ENCODE measurements around the gene SIDT2.

The SIDT2 gene

DNA sequence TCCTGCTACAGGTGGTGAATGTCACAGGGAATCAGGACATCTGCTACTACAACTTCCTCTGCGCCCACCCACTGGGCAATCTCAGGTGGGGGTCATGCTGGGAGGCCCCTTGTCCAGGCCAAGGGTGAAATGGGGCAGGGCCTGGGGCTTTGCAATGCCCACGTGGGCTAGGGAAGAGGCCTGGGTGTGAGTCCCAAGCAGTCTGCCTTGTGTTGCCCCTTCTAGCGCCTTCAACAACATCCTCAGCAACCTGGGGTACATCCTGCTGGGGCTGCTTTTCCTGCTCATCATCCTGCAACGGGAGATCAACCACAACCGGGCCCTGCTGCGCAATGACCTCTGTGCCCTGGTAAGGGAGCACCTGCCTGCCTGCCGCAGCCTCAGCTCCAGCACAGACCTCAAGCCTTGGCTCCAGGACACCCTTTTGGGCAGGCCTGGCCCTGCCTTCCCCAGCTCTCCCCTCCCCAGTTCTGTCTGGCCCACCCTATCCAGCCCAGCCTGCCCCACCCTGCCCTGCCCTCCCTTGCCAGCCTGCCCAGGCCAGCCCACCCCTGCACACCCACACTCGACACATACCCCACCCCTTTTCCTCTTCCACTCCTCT, 11.5 kb downstream of the SIDT2 start:
- no peak for DNase-seq

DNA sequence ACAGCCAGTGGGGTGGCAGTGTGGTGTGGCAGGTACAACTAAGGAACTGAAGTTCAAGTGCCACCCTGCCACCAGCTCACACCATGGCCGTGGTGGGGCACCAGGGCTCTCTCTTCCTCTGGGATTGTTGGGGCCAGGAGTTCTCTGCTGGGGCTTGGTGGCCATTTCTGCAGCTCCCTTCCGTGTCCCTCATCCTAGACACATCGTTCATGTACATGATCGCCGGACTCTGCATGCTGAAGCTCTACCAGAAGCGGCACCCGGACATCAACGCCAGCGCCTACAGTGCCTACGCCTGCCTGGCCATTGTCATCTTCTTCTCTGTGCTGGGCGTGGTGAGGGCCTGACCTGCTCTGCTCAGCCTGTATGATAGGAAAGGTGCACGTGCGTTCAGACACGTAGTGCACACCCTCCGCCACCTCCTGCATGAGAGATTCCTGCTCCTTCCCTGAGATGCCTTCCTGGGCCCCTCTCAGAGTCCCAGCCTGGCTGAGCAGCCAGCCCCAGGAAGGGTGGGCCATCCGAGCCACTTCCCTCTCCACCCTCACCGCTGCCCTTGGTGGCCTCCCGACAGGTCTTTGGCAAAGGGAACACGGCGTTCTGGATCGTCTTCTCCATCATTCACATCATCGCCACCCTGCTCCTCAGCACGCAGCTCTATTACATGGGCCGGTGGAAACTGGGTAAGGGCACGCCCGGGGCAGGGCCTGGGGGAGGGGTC, 13.3 kb downstream of the SIDT2 start:
- no peak for DNase-seq

DNA sequence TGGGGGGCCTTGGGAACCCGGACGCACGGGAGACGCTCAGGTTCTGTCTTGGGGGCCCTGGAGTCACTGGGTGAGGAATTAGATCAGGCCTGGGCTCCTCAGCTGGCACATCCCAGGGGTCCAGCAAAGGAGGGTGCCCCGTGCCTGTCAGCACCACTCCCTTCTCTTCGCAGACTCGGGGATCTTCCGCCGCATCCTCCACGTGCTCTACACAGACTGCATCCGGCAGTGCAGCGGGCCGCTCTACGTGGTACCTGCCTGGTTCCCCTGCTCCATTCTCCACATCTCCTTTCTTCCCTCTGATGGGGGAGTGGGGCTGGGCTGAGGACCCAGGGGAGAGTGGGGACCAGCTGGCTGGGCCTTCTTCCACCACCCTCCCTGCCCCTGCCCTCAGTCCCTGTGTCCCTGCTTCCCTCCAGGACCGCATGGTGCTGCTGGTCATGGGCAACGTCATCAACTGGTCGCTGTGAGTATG, 13.9 kb downstream of the SIDT2 start:
- no peak for DNase-seq

DNA sequence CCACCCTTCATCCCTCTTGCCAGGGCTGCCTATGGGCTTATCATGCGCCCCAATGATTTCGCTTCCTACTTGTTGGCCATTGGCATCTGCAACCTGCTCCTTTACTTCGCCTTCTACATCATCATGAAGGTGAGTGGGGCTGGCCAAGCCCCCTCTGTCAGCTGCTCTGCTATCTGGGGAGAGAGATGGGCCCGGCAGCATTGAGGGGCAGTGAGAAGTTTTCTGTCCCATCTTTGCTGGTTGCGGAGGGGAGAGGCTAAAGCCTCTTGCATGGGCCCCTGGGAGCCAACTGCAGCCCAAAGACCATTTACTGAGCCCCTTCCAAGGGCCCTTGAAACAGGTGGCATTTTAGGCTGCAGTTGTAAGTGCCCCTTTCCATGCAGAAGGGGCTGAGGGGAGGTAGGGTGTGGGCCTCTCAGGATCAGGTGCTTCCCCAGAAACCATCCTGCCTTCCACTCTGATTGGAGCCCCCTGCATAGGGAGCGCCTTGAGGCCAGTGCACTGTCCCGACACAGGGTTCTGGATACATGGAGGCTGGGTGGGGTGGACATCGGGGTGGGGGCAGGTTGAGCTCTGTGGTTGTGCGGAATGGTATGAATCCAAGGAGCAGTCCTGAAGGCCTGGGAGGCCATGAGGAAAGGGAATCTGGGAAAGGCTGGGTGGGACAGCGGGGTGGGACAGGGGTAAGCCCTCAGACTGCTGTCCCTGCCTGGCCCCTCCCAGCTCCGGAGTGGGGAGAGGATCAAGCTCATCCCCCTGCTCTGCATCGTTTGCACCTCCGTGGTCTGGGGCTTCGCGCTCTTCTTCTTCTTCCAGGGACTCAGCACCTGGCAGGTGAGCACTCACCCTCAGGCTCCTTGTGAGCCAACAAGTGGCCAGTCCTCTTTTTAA, 14.8 kb downstream of the SIDT2 start:
- DNase-seq = no peak

DNA sequence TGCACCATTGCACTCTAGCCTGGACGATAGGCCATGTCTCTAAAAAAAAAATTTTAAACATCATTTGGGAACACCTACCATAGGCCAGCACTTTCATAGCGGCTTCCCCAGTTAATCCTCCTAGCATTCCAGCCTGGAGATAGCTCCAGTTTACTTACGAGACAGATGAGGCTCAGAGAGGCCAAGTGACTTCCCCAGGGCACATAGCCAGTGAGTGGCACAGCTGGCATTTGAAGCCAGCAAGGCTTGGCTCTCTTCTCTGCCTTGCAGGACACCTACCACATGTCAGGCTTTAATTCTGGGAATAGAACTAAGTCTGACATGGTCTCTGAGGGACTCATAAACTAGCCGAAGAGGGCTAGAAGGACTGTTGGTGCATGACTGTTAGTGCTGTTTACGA, 15.7 kb downstream of the SIDT2 start:
- DNase-seq = no peak

DNA sequence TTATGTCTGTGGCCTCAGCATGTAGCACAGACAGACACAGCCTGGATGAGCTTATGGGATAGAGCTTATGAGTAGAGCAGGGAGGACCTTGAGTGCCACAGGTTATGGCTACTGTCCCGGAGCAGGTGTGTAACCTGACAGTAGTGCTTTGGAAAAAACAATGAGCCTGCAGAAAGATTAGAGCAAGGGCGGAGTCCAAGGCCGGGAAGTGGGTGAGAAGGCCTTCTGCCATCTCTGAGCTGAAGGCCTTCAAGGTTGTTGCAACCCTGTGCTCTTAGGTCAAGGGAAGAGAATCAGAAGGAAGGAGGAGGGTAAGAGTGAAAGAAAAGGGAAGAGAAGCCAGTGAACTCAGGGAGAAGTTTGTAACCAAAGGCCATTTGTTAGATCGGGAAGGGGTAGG, 16.7 kb downstream of the SIDT2 start:
- DNase-seq = no peak

DNA sequence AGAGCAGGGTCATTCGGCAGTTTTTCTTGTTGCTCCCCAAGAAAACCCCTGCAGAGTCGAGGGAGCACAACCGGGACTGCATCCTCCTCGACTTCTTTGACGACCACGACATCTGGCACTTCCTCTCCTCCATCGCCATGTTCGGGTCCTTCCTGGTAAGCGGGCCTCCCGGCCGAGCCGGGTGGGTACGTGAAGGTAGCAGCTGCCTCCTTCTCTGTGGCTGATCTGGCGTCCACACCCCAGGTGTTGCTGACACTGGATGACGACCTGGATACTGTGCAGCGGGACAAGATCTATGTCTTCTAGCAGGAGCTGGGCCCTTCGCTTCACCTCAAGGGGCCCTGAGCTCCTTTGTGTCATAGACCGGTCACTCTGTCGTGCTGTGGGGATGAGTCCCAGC, 17.2 kb downstream of the SIDT2 start:
- no peak for DNase-seq

DNA sequence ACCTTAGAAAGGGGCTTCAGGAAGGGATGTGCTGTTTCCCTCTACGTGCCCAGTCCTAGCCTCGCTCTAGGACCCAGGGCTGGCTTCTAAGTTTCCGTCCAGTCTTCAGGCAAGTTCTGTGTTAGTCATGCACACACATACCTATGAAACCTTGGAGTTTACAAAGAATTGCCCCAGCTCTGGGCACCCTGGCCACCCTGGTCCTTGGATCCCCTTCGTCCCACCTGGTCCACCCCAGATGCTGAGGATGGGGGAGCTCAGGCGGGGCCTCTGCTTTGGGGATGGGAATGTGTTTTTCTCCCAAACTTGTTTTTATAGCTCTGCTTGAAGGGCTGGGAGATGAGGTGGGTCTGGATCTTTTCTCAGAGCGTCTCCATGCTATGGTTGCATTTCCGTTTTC, 18.5 kb downstream of the SIDT2 start:
- no peak for DNase-seq

DNA sequence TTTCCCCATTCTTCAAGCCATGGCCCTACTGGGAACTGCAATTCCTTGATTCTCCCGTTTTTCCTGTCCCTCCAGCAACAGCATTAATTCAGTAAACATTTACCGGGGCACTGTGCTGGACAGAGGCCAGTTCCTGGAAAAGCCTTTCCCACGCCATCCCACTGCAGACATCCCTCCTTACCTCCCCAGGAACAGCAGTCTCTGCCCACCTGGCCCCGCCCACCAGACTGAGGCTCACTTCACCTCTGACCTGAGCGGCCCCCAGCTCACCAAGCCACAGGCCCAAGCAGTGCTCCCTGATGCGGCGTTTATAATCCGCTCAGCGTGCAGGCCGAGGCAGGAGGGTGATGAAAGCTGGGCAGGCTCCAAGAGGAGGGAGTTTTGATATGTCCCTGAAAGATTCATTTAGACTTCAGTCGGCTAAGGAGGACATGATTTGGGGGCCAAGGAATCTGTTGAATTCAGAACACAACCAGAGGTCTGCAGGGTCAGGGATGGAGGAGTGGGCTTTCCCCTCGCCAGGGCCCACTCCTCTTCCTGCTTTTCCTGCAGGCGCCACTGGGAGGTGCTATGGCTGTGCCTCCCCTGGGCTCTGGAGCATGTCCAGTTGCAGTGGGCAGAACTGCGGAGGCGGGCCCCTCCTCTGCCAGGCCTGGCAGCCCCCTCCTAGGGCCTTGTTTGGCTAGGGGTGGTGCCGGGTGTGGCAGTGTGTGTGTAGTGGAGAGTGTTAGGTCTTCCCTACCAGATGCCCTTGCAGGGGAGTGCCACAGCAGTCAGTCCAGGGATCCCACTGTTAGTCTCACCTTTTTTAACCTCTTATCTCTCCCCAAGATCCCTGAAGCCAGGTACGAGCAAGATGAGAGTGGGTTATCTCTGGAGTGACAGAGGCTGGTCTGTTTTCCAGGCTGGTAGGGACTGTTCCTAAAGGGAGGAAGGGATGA, 19.2 kb downstream of the SIDT2 start:
- DNase-seq = no peak

DNA sequence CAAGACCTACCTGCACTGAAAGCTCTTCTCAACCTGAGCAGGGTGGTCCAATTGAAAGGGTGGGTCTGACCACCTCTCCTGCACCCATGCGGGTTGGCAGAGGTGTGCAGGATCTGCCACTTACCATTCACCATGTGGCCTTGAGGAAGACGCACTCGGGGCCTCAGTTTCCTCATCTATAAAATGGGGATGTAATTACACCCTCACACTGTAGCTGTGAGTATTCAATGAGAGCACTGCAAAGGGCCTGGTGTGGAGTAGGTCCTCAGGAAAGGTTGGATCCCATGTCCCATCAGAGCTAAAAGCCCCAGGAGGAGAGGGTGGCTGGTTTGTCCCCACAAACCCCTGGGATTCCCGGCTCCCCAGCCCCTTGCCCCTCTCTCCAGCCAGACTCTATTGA, 20.1 kb downstream of the SIDT2 start:
- DNase-seq = no peak

DNA sequence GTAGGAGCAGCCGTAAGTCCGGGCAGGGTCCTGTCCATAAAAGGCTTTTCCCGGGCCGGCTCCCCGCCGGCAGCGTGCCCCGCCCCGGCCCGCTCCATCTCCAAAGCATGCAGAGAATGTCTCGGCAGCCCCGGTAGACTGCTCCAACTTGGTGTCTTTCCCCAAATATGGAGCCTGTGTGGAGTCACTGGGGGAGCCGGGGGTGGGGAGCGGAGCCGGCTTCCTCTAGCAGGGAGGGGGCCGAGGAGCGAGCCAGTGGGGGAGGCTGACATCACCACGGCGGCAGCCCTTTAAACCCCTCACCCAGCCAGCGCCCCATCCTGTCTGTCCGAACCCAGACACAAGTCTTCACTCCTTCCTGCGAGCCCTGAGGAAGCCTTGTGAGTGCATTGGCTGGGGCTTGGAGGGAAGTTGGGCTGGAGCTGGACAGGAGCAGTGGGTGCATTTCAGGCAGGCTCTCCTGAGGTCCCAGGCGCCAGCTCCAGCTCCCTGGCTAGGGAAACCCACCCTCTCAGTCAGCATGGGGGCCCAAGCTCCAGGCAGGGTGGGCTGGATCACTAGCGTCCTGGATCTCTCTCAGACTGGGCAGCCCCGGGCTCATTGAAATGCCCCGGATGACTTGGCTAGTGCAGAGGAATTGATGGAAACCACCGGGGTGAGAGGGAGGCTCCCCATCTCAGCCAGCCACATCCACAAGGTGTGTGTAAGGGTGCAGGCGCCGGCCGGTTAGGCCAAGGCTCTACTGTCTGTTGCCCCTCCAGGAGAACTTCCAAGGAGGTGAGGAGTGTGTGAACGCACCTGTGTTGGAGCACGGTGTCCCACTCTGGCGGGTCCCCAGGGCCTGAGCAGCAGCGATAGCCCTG, 20.7 kb downstream of the SIDT2 start, which contains the start of gene TAGLN:
TAGLN (plus strand) TSS at position 318 of the 863 bp plus-strand sequence. CDS start 3,644 bp downstream, outside the sequence.
- no peak for DNase-seq

DNA sequence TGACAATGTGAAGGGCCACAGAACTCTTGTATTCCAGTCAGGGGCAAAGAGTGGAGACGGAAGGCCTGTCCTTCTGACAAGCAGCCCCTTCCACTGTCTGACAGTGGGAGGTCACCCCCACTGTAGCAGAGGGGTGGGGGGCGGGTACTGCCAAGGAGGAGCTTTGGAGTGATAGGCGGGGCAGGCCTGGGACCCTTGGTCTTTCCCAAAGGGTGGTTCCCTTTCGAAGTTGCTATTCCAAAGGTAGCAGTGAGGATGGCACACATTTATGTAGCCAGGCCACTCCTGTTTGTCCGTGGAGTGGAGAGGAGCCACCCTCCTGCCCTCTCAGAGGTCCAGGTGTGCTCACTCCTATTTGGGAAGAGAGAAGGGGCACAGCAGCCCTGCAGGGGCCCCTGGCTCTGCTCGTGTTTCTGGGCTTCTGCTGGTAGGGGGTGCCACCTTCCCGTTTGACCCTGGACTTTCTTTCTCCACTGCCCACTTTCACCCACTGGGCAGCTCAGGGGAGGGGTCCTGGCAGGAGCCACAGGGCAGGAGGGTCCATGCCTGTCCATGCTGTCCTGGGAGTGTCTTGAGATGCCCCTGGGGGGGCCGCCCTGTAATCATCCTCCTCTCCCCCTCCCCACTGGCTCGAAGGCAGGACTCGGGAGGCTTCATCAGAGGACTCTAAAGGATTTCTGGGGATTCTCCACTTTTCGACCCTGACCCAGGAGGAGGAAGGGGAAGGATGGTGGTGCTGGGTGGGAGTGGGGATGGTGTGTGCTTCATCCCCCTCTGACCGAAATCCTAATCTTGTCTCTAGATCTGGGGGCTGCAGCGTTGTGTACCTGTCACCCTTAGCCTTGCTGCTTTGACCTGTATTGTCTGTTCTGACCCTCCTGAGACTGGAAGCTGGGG, 21.6 kb downstream of the SIDT2 start:
- no peak for DNase-seq

DNA sequence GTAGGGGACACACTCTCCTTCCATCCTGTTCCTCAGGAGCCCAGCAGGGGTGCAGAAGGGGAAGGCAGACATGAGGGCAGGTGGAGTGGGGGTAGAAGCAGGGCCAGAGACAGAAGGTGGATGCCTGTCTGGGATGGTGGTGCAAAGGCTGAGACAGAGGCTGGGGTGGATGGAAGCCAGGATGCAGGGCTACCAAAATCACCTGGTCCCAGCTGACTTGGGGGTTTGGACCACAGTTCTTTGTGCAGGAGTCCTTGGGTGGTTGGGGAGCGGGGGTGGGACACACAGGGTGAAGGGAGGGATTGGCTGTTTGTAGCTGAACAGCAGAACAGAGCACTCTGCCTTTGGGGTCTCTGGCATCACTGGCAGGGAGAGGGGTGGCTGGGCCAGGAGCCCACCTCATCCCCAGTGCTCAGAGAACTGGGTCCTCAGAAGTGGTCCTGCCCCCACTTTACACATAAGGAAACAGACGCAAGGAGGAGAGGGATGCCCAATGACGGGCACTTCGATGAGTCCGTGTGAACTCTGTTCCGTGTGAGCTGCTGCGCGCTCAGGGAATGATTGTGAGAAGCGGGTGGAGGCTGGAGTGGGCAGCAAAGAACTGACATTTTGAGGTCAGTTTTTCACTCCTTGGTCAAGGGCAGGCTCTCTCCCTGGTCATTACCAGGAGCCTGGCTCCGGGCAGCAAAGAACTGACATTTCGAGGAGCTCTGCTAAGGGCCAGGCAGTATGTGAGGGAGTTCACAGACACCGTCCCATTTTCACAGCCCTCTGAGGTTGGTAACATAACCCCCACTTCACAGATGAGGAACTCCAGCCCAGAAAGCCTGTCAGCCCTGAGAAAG, 22.5 kb downstream of the SIDT2 start:
- DNase-seq = no peak

DNA sequence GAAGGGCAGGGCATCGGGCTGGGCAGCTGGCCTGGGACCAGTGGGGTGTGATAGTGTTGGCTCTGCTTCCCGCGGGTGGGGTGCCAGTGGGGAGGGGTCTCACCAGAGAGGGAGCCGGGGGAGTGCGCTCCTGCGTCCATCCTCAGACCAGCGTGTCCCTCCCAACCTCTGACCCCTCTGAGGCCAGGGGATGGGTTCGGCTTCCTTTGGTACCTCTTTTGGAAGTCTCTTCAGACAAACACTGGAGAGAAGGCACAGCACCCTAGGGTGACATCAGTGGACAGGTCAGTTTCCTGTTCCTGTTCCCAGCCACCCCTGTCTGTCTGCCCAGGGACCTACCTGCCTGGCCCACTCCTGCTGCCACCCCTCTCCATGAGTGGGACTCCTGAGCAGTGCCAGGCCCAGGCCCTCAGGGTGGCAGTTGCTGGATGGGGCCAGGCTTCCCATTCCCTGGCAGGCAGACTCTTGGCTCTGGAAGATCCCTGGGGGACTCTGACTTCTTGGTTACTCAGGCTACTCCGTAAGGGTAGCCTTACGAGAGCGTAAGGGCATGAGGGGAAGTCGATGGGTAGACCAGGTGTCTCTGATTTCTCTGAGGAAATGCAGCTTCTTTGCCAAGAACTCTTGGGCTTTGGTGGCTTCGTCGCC, 23.2 kb downstream of the SIDT2 start:
- no peak for DNase-seq

DNA sequence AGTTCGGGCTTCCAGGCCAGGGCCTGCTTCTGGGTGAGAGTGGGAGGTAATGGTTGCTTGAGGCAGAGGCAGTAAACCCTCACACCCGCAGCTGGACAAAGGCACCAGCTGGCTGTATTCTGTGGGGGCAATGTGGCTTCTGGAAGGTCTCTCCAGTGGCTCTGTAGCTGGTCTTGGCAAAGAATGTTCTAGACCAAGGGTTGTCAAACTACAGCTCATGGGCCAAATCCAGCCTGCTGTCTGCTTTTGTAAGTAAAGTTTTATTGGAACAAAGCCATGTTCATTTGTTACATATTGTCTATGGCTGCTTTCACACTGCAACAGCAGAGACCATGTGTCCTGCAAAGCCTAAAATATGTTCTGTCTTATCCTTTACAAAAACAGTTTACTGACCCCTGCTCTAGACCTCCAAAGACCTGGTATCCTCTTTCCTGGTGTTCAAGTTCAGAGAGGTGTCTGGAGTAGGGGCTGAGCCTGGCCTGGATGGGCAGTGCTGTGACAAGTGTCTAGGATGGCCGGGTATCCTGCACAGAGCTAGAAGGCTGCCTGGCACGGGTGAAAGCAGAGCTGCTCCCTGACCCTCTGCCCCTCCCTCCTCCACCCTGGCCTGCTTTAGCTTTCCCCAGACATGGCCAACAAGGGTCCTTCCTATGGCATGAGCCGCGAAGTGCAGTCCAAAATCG, 24.0 kb downstream of the SIDT2 start:
- no peak for DNase-seq

DNA sequence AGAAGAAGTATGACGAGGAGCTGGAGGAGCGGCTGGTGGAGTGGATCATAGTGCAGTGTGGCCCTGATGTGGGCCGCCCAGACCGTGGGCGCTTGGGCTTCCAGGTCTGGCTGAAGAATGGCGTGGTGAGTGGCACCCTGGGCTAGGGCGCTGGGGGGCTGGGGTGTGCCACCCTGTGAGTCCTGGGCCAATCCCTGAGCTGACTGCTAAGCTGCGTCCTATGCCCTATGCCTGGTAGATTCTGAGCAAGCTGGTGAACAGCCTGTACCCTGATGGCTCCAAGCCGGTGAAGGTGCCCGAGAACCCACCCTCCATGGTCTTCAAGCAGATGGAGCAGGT, 24.5 kb downstream of the SIDT2 start:
- DNase-seq = no peak

DNA sequence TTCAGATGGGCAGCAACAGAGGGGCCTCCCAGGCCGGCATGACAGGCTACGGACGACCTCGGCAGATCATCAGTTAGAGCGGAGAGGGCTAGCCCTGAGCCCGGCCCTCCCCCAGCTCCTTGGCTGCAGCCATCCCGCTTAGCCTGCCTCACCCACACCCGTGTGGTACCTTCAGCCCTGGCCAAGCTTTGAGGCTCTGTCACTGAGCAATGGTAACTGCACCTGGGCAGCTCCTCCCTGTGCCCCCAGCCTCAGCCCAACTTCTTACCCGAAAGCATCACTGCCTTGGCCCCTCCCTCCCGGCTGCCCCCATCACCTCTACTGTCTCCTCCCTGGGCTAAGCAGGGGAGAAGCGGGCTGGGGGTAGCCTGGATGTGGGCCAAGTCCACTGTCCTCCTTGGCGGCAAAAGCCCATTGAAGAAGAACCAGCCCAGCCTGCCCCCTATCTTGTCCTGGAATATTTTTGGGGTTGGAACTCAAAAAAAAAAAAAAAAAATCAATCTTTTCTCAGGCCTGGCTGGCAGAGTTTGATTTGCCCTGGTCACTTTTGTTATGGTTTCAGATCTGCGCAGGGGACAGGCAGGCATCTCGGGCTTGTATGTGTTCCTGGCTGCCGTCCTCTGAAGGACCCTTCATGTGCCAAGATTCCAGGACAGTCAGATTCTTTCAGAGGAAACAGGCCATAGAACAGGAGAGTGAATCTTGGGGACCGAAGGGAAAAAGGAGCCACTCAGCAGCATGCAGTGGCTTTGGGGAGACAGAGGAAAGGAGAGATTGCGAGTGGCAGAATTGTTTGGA, 25.9 kb downstream of the SIDT2 start:
- DNase-seq = no peak

Data from NCI-H446 treated with DMSO at 0.1 percent for 48 hours (cell line).